H1 (cell line): Measurements from ENCODE around the gene BPGM. TPM values are rescaled to one million over a fixed set of nuclear protein-coding genes. Genes with fewer than 3 reads are reported as not detected.

ENCODE experiments used
- CTCF ChIA-PET: fragments of 300-600 bp; sonication (Branson Sonifier 250); formaldehyde crosslinking; loops from one replicate; lab custom pipeline; 2021; ENCODE audit not compliant: partially characterized antibody; lab: Charles Lee
- POLR2A ChIA-PET: fragments of 300-600 bp; sonication (Branson Sonifier 250); formaldehyde crosslinking; loops from one replicate; lab custom pipeline; 2021; ENCODE audit warnings: inconsistent platforms; ENCODE audit not compliant: partially characterized antibody; lab: Charles Lee
- DNase-seq, 2 experiments: peaks; one replicate each; pipeline versions ENCODE4 v3.0.0 to v3.0.0-alpha.2; 2010 to 2022; ENCODE audit warnings: low spot score in 2 of 2, low read depth in 1 of 2, mixed read lengths in 1 of 2
- FAIRE-seq: peaks from 2 replicates; lab custom pipeline; 2011; peaks lifted over from hg19 to GRCh38; lab: Jason Lieb, UNC
- H2AFZ ChIP-seq: 2 replicates; pipeline ENCODE4 v1.8.1; 2012; ENCODE audit warnings: low read length, inconsistent platforms
- H2AK5ac ChIP-seq: 2 replicates; pipeline ENCODE4 v1.6.1; 2013; ENCODE audit warnings: low read depth, low read length
- H2BK120ac ChIP-seq: replicated peaks from 2 replicates; pipeline ENCODE3; 2013; ENCODE audit warnings: low read depth, low read length, inconsistent platforms
- H2BK12ac ChIP-seq: 2 replicates; pipeline ENCODE4 v1.6.1; 2013; ENCODE audit warnings: low read depth, low read length
- H2BK15ac ChIP-seq: 2 replicates; pipeline ENCODE4 v1.6.1; 2013; ENCODE audit warnings: low read length
- H2BK20ac ChIP-seq: 2 replicates; pipeline ENCODE4 v1.6.1; 2013; ENCODE audit warnings: low read length
- H2BK5ac ChIP-seq: 2 replicates; pipeline ENCODE4 v1.6.1; 2013; ENCODE audit warnings: low read depth, low read length
- H3K14ac ChIP-seq: 2 replicates; pipeline ENCODE4 v1.6.1; 2013; ENCODE audit warnings: inconsistent platforms; ENCODE audit not compliant: insufficient read length
- H3K18ac ChIP-seq: 2 replicates; pipeline ENCODE4 v1.6.1; 2013; ENCODE audit warnings: low read length; ENCODE audit errors: extremely low read depth
- H3K23ac ChIP-seq: 2 replicates; pipeline ENCODE4 v1.6.1; 2013; ENCODE audit warnings: inconsistent platforms; ENCODE audit not compliant: insufficient read length
- H3K23me2 ChIP-seq: 2 replicates; pipeline ENCODE4 v1.6.1; 2013; ENCODE audit warnings: low read depth, low read length
- H3K27ac ChIP-seq: 2 replicates; pipeline ENCODE4 v1.6.1; 2011; ENCODE audit warnings: low read depth, low read length, inconsistent platforms
- H3K27me3 ChIP-seq, 4 experiments: replicated peaks in 1 of 4; 1 replicate in 1 of 4; 2 replicates in 3 of 4; pipeline versions ENCODE4 v1.6.1 to v1.8.1; 2011 to 2013; ENCODE audit warnings: low read length in 3 of 4, mild to moderate bottlenecking in 3 of 4, inconsistent platforms in 2 of 4, mixed read lengths in 2 of 4, moderate library complexity in 1 of 4; ENCODE audit not compliant: control insufficient read depth in 3 of 4, insufficient read depth in 3 of 4; ENCODE audit errors: extremely low read depth in 1 of 4
- H3K36me3 ChIP-seq, 4 experiments: 2 replicates each; pipeline versions ENCODE4 v1.6.1 to v1.8.1; 2011 to 2013; ENCODE audit warnings: mild to moderate bottlenecking in 4 of 4, low read length in 3 of 4, moderate library complexity in 2 of 4, control low read depth in 1 of 4, inconsistent platforms in 1 of 4; ENCODE audit not compliant: insufficient read depth in 4 of 4, control insufficient read depth in 2 of 4
- H3K4ac ChIP-seq: replicated peaks from 2 replicates; pipeline ENCODE3; 2013; ENCODE audit warnings: low read length, low read depth, mixed read lengths, inconsistent platforms; ENCODE audit not compliant: insufficient read length
- H3K4me1 ChIP-seq, 4 experiments: replicated peaks in 1 of 4; 1 replicate in 1 of 4; 2 replicates in 3 of 4; pipeline versions ENCODE4 v1.6.1 to v1.8.1; 2011 to 2013; ENCODE audit warnings: low read length in 3 of 4, inconsistent platforms in 2 of 4, mixed read lengths in 1 of 4; ENCODE audit not compliant: insufficient read depth in 4 of 4, control insufficient read depth in 3 of 4
- H3K4me2 ChIP-seq, 2 experiments: 2 replicates each; pipeline versions ENCODE4 v1.6.1 to v1.8.1; 2011 to 2013; ENCODE audit warnings: low read depth in 2 of 2, low read length in 2 of 2, control low read depth in 1 of 2, inconsistent platforms in 1 of 2, mild to moderate bottlenecking in 1 of 2; ENCODE audit not compliant: insufficient read depth in 1 of 2
- H3K4me3 ChIP-seq, 4 experiments: fragments of 200-600, 300-600 bp in 1 of 4; sonication (generic), shearing (Covaris generic), sonication (Bioruptor Twin) in 1 of 4; 2 replicates each; pipeline versions ENCODE4 v1.5.1 to v1.8.1; 2011 to 2016; ENCODE audit warnings: low read length in 4 of 4, low read depth in 3 of 4, control low read depth in 2 of 4, inconsistent platforms in 2 of 4, mild to moderate bottlenecking in 2 of 4, mixed read lengths in 1 of 4, moderate library complexity in 1 of 4; ENCODE audit not compliant: insufficient read depth in 2 of 4; ENCODE audit errors: extremely low read depth in 1 of 4
- H3K56ac ChIP-seq: replicated peaks from 2 replicates; pipeline ENCODE3; 2013; ENCODE audit warnings: low read depth, mild to moderate bottlenecking, mixed read lengths, low read length, inconsistent platforms; ENCODE audit not compliant: insufficient read length
- H3K79me1 ChIP-seq: 2 replicates; pipeline ENCODE4 v1.6.1; 2013; ENCODE audit warnings: low read depth, low read length, control low read depth
- H3K79me2 ChIP-seq, 2 experiments: 2 replicates each; pipeline versions ENCODE4 v1.6.1 to v1.8.1; 2012 to 2013; ENCODE audit warnings: low read length in 2 of 2, mild to moderate bottlenecking in 2 of 2, inconsistent platforms in 1 of 2; ENCODE audit not compliant: insufficient read depth in 2 of 2, control insufficient read depth in 1 of 2
- H3K9ac ChIP-seq, 4 experiments: replicated peaks in 1 of 4; 1 replicate in 1 of 4; 2 replicates in 3 of 4; pipeline versions ENCODE4 v1.6.1 to v1.8.1; 2011 to 2013; ENCODE audit warnings: low read depth in 3 of 4, low read length in 3 of 4, control low read depth in 2 of 4, mild to moderate bottlenecking in 2 of 4, moderate library complexity in 2 of 4, inconsistent platforms in 1 of 4; ENCODE audit errors: extremely low read depth in 1 of 4
- H3K9me3 ChIP-seq, 2 experiments: 2 replicates each; pipeline versions ENCODE4 v1.6.1 to v1.8.1; 2012 to 2013; ENCODE audit warnings: mild to moderate bottlenecking in 2 of 2, moderate library complexity in 2 of 2, control low read depth in 1 of 2, inconsistent platforms in 1 of 2, low read depth in 1 of 2, low read length in 1 of 2, mixed read lengths in 1 of 2; ENCODE audit not compliant: insufficient read depth in 2 of 2
- H4K20me1 ChIP-seq, 2 experiments: replicated peaks in 1 of 2; 2 replicates each; pipeline versions ENCODE3 to v1.8.1; 2011 to 2013; ENCODE audit warnings: inconsistent platforms in 2 of 2, low read length in 2 of 2, mild to moderate bottlenecking in 1 of 2; ENCODE audit not compliant: insufficient read depth in 2 of 2, control insufficient read depth in 1 of 2
- H4K5ac ChIP-seq: 2 replicates; pipeline ENCODE4 v1.6.1; 2013; ENCODE audit warnings: low read length, low read depth, mixed read lengths, inconsistent platforms; ENCODE audit not compliant: insufficient read length
- H4K8ac ChIP-seq: 2 replicates; pipeline ENCODE4 v1.8.0; 2013; ENCODE audit warnings: mild to moderate bottlenecking, moderate library complexity, low read length, inconsistent platforms; ENCODE audit not compliant: insufficient read depth; ENCODE audit errors: extremely low read depth
- H4K91ac ChIP-seq: replicated peaks from 2 replicates; pipeline ENCODE3; 2013; ENCODE audit warnings: low read length, mixed read lengths, inconsistent platforms; ENCODE audit not compliant: insufficient read length
- KDM5A ChIP-seq: fragments of 200-600 bp; IDR thresholded peaks from 2 replicates; pipeline ENCODE4 v1.7.1; 2012; ENCODE audit warnings: mild to moderate bottlenecking, low read length, inconsistent platforms, mixed read lengths
- WGBS, 2 experiments: shearing (Covaris generic) in 1 of 2; methylation state at CpG; one replicate each; pipeline versions ENCODE4 v1.1.6 to v1.1.7; 2013 to 2015; ENCODE audit warnings: low lambda C conversion rate in 2 of 2, mixed read lengths in 2 of 2, inconsistent platforms in 1 of 2, low coverage in 1 of 2, missing lambda C conversion rate in 1 of 2; ENCODE audit not compliant: insufficient replicate concordance in 2 of 2, insufficient coverage in 1 of 2, insufficient read length in 1 of 2; ENCODE audit errors: extremely low coverage in 1 of 2, missing lambda C conversion rate in 1 of 2; 5-methylcytosine and 5-hydroxymethylcytosine counted together
- polyA plus RNA-seq, 7 experiments: library from polyadenylated mRNA; depleted of rRNA in 3 of 7; stranded (reverse) in 5 of 7; unstranded in 2 of 7; fragments of >200 nt in 5 of 7; fragments of 200-250 nt in 2 of 7; gene quantifications; 1 replicate in 5 of 7; 2 replicates in 1 of 7; 4 replicates in 1 of 7; pipeline versions ENCODE4 v1.2.1 to v1.2.3, GENCODE V29; 2011 to 2013; ENCODE audit warnings: missing spikeins in 2 of 7, mixed read lengths in 2 of 7
- total RNA-seq: library from RNA; stranded (reverse); fragmentation: NEBNext Ultra II Directional; extraction: Animal tissue kit (Norgen Biotek cat#: 25700); gene quantifications from 2 replicates; pipeline ENCODE4 v1.2.1, GENCODE V29; 2021
- TF ChIP-seq, protein P1 (sequence below): IDR thresholded peaks from 2 replicates; pipeline ENCODE4 v1.6.1; 2011; ENCODE audit warnings: low read length, improper control_type of control experiment

Gene BPGM
- total and polyA plus RNA-seq, 2 of the 8 experiments (the other 6 are each of a cell fraction or from before 2014, with no cell fraction given) = 9.7 to 15.3 TPM

DNA sequence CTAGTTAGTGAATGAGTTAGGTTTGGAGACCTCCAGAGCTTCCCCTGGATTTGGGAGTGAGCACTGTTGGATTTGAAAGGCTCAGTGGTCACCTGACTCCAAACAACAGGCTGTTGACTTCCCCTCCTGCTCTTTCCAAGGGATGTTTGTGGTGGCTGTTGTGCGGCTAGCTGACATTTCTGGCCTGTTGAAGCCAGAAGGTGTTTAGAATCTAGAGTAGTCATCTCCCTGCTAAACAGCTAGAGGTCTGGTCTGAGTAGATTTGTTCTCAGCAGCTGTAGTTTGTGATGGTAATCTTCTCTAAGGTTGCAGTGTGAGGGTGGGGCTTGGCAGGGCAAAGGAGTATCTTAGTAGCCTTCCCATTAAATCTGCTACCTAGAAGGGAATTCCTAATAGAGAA lies 30.1 kb downstream of the BPGM start:
- Histone ChIP-seq H3K27ac (no peak overlapping the region), H3K4ac (no peak overlapping the region), H3K9me3 (peaks cover 6% of the 10 kb centered on the region in 2 experiments; a peak in 3 of 4 replicates), H3K36me3 (peaks cover 0 to 5% (median under 1%) of the 10 kb centered on the region in 4 experiments; a peak in 4 of 8 replicates), H3K56ac (no peak overlapping the region), H2AK5ac (no peak overlapping the region), H4K20me1 (no peaks in the 10 kb centered on the region), H3K23ac (no peak overlapping the region), H3K79me2 (peaks cover 0 to 4% of the 10 kb centered on the region in 2 experiments; a peak in 1 of 4 replicates), H2AFZ (no peak overlapping the region), H3K27me3 (no peaks in the 10 kb centered on the region), H2BK120ac (no peak overlapping the region), H3K18ac (no peak overlapping the region), H3K4me2 (no peak overlapping the region; a peak in 1 of 4 replicates), H2BK5ac (no peak overlapping the region), H4K91ac (no peak overlapping the region), H3K79me1 (no peaks in the 10 kb centered on the region), H2BK12ac (no peak overlapping the region), H4K8ac (no peak overlapping the region), H3K4me3 (no peak overlapping the region), H2BK15ac (no peak overlapping the region), H2BK20ac (no peak overlapping the region), H4K5ac (peak overlapping the region; percentile 35), H3K4me1 (peaks cover 0 to 3% (median 0%) of the 10 kb centered on the region in 4 experiments; a peak in 1 of 7 replicates), H3K14ac (no peak overlapping the region), H3K23me2 (no peaks in the 10 kb centered on the region), H3K9ac (no peak overlapping the region)
- ChIA-PET POLR2A (interaction anchor here (1.7 kb wide), 1 partner anchor 14 kb away, joined by 5 read pairs; no protein-coding TSS in a partner anchor), CTCF (interaction anchor here (0.6 to 1.9 kb wide), 5 partner anchors 13 to 243 kb away, joined by 3 to 5 read pairs (median 3); no protein-coding TSS in a partner anchor)
- no peak for TF ChIP-seq KDM5A
- TF ChIP-seq, protein P1, sequence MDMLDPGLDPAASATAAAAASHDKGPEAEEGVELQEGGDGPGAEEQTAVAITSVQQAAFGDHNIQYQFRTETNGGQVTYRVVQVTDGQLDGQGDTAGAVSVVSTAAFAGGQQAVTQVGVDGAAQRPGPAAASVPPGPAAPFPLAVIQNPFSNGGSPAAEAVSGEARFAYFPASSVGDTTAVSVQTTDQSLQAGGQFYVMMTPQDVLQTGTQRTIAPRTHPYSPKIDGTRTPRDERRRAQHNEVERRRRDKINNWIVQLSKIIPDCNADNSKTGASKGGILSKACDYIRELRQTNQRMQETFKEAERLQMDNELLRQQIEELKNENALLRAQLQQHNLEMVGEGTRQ = peak; percentile 36; the same call in 1 of the 2 replicates
- no peak for DNase-seq
- WGBS, 2 experiments = 92% methylated on average over 1 of the region's 1 CpG; no CpG with 5 or more reads in 1 of the 2 experiments
- FAIRE-seq = no peak
